Forelimb muscle (tissue), 1 donor: Measurements from ENCODE around the gene USP36. TPM values are rescaled to one million over a fixed set of nuclear protein-coding genes. Genes with fewer than 3 reads are reported as not detected.

Experiments used
- DNase-seq: peaks from one replicate; pipeline ENCODE4 v3.0.0-alpha.2; 2013; ENCODE audit warnings: low read depth
- polyA plus RNA-seq: library from polyadenylated mRNA; unstranded; fragments of 120-200 nt; gene quantifications from one replicate; pipeline ENCODE4 v1.2.1, GENCODE V29; 2013; ENCODE audit not compliant: insufficient read length

USP36 gene
- polyA plus RNA-seq, 1 donor: 26.1 TPM

- no peak for DNase-seq
These were observed 24.9 kb downstream of the USP36 start for GRCh38 chr17:78815696-78816095.

GRCh38 chr17:78812855-78813254 is 27.8 kb downstream of the USP36 start:
- no peak for DNase-seq

GRCh38 chr17:78808163-78808562 is 32.5 kb downstream of the USP36 start:
- no peak for DNase-seq

GRCh38 chr17:78806451-78806850 is 34.2 kb downstream of the USP36 start:
- no peak for DNase-seq

- no peak for DNase-seq
These were observed 35.3 kb downstream of the USP36 start for GRCh38 chr17:78805301-78805700.

GRCh38 chr17:78804777-78805176 is 35.8 kb downstream of the USP36 start:
- no peak for DNase-seq

GRCh38 chr17:78803186-78803845 is 37.3 kb downstream of the USP36 start:
- no peak for DNase-seq

GRCh38 chr17:78802459-78802858 is 38.2 kb downstream of the USP36 start:
- no peak for DNase-seq

GRCh38 chr17:78802008-78802407 is 38.6 kb downstream of the USP36 start:
- DNase-seq: no peak

- no peak for DNase-seq
These were observed 40.3 kb downstream of the USP36 start for GRCh38 chr17:78800132-78800931.

GRCh38 chr17:78798695-78799559 is 41.7 kb downstream of the USP36 start:
- no peak for DNase-seq

GRCh38 chr17:78797691-78798585 is 42.7 kb downstream of the USP36 start:
- no peak for DNase-seq

- no peak for DNase-seq
These were observed 43.4 kb downstream of the USP36 start for GRCh38 chr17:78797213-78797612.

GRCh38 chr17:78796517-78796900 is 44.1 kb downstream of the USP36 start:
- no peak for DNase-seq

GRCh38 chr17:78795861-78796516 is 44.6 kb downstream of the USP36 start:
- no peak for DNase-seq

GRCh38 chr17:78794864-78795640 is 45.6 kb downstream of the USP36 start:
- no peak for DNase-seq

GRCh38 chr17:78794399-78794798 is 46.2 kb downstream of the USP36 start:
- no peak for DNase-seq

- no peak for DNase-seq
These were observed 46.6 kb downstream of the USP36 start for GRCh38 chr17:78793968-78794367.

GRCh38 chr17:78793415-78793814 is 47.2 kb downstream of the USP36 start:
- DNase-seq: no peak
